SU-DHL-6 (cell line): ENCODE measurements around the gene MITF.

Experiments
- H2AFZ ChIP-seq: fragments of 200-600 bp; sonication (generic); 2 replicates; pipeline ENCODE4 v1.6.1; 2014; ENCODE audit warnings: low read depth, mild to moderate bottlenecking, moderate library complexity, mixed read lengths, antibody characterized with exemption, low read length; ENCODE audit not compliant: severe bottlenecking
- H3F3A ChIP-seq: fragments of 200-600 bp; shearing (Covaris generic); 2 replicates; pipeline ENCODE4 v1.6.0; 2016; ENCODE audit warnings: antibody characterized with exemption, mild to moderate bottlenecking; ENCODE audit not compliant: insufficient read depth
- H3K27ac ChIP-seq: fragments of 200-600 bp; sonication (generic); 2 replicates; pipeline ENCODE4 v1.5.1; 2016; ENCODE audit warnings: low read depth, mild to moderate bottlenecking, low read length, moderate library complexity, mixed read lengths
- H3K27me3 ChIP-seq: fragments of 200-600 bp; sonication (generic), shearing (Covaris generic); 2 replicates; pipeline ENCODE4 v1.6.0; 2014; ENCODE audit warnings: mild to moderate bottlenecking, low read length
- H3K36me3 ChIP-seq: fragments of 200-600 bp; sonication (generic); 2 replicates; pipeline ENCODE4 v1.6.1; 2014; ENCODE audit warnings: mild to moderate bottlenecking, low read length, mixed read lengths
- H3K4me2 ChIP-seq: fragments of 300-600, 200-600 bp; shearing (Covaris generic), sonication (generic); 2 replicates; pipeline ENCODE4 v1.6.0; 2014; ENCODE audit warnings: low read length, low read depth, mild to moderate bottlenecking; ENCODE audit not compliant: poor library complexity, severe bottlenecking
- H3K4me3 ChIP-seq: fragments of 200-600 bp; sonication (generic); 2 replicates; pipeline ENCODE4 v1.5.1; 2014; ENCODE audit warnings: antibody characterized with exemption, low read length, mild to moderate bottlenecking, mixed read lengths; ENCODE audit not compliant: insufficient read depth, poor library complexity, severe bottlenecking
- H3K79me2 ChIP-seq: fragments of 200-600 bp; sonication (generic); 2 replicates; pipeline ENCODE4 v1.6.1; 2014; ENCODE audit warnings: mild to moderate bottlenecking, low read length, moderate library complexity; ENCODE audit not compliant: insufficient read depth
- H3K9ac ChIP-seq: fragments of 200-600 bp; sonication (generic); 2 replicates; pipeline ENCODE4 v1.7.0; 2014; ENCODE audit warnings: mild to moderate bottlenecking, low read length
- H3K9me2 ChIP-seq: fragments of 200-600 bp; sonication (generic); replicated peaks from 2 replicates; pipeline ENCODE4 v1.6.1; 2014; ENCODE audit warnings: low read length; ENCODE audit not compliant: insufficient read depth
- H3K9me3 ChIP-seq: fragments of 200-600 bp; sonication (generic); 2 replicates; pipeline ENCODE4 v1.6.1; 2014; ENCODE audit warnings: low read length, mixed read lengths; ENCODE audit not compliant: insufficient read depth
- H4K20me1 ChIP-seq: fragments of 200-600 bp; sonication (generic); 2 replicates; pipeline ENCODE4 v1.6.1; 2014; ENCODE audit warnings: low read depth, mild to moderate bottlenecking, antibody characterized with exemption, low read length, moderate library complexity, mixed read lengths
- EZH2phosphoT487 ChIP-seq: fragments of 200-600 bp; sonication (generic), shearing (Covaris generic); conservative IDR thresholded peaks from 2 replicates; pipeline ENCODE4 v1.6.1; 2018; ENCODE audit warnings: mild to moderate bottlenecking, antibody characterized with exemption, low read length, moderate library complexity, mixed read lengths
- TF ChIP-seq, protein P1 (sequence below): fragments of 200-600 bp; sonication (generic); IDR thresholded peaks from one replicate; pipeline ENCODE4 v1.5.1; 2017; ENCODE audit warnings: antibody characterized with exemption, mild to moderate bottlenecking, low read length, moderate library complexity; ENCODE audit not compliant: insufficient read depth, poor library complexity, severe bottlenecking

The MITF gene

GRCh38 chr3:69963643-69964042, 224.4 kb downstream of the MITF start:
- Histone ChIP-seq H3K9me2 (no peaks in the 10 kb centered on the region), H3K9ac (no peak overlapping the region), H3F3A (no peaks in the 10 kb centered on the region), H3K36me3 (no peaks in the 10 kb centered on the region), H3K4me3 (no peak overlapping the region), H2AFZ (no peak overlapping the region), H3K27ac (no peak overlapping the region), H4K20me1 (no peaks in the 10 kb centered on the region), H3K27me3 (no peaks in the 10 kb centered on the region), H3K4me2 (no peak overlapping the region), H3K9me3 (no peaks in the 10 kb centered on the region), H3K79me2 (no peaks in the 10 kb centered on the region)
- TF ChIP-seq, protein P1, sequence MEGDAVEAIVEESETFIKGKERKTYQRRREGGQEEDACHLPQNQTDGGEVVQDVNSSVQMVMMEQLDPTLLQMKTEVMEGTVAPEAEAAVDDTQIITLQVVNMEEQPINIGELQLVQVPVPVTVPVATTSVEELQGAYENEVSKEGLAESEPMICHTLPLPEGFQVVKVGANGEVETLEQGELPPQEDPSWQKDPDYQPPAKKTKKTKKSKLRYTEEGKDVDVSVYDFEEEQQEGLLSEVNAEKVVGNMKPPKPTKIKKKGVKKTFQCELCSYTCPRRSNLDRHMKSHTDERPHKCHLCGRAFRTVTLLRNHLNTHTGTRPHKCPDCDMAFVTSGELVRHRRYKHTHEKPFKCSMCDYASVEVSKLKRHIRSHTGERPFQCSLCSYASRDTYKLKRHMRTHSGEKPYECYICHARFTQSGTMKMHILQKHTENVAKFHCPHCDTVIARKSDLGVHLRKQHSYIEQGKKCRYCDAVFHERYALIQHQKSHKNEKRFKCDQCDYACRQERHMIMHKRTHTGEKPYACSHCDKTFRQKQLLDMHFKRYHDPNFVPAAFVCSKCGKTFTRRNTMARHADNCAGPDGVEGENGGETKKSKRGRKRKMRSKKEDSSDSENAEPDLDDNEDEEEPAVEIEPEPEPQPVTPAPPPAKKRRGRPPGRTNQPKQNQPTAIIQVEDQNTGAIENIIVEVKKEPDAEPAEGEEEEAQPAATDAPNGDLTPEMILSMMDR: no peak
- TF ChIP-seq EZH2phosphoT487: no peak

- Histone ChIP-seq H3K9me2 (no peaks in the 10 kb centered on the region), H3K36me3 (no peaks in the 10 kb centered on the region), H3K9me3 (no peaks in the 10 kb centered on the region), H3F3A (no peaks in the 10 kb centered on the region), H4K20me1 (no peaks in the 10 kb centered on the region), H3K79me2 (no peaks in the 10 kb centered on the region), H3K4me2 (no peak overlapping the region), H3K9ac (no peak overlapping the region), H2AFZ (no peak overlapping the region), H3K27me3 (no peaks in the 10 kb centered on the region), H3K27ac (no peak overlapping the region), H3K4me3 (no peak overlapping the region)
- TF ChIP-seq EZH2phosphoT487: no peak
- TF ChIP-seq, protein P1: no peak
Observed at GRCh38 chr3:69967156-69967555, 227.9 kb downstream of the MITF start.

DNA sequence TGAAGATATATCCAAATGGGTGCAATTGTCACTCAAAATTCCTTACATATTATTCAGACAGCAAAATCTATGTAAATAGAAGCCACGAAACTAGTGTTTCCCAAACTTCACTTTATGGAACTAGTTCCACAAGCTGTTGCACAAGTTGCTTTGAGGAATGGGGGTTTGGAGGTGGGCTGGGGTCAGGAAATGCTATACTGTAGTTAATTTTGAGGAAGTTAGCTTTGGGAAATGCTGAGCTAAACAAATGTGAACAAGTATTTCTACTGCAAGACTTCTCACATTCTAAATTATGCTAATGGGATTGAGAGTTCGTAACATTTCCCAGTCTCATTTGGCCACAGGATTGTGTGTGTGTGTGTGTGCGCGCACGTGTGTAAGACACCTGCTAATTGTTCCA, 231.6 kb downstream of the MITF start:
- Histone ChIP-seq H2AFZ (no peak overlapping the region), H3K36me3 (no peaks in the 10 kb centered on the region), H4K20me1 (no peaks in the 10 kb centered on the region), H3F3A (no peaks in the 10 kb centered on the region), H3K27ac (no peak overlapping the region), H3K9ac (no peak overlapping the region), H3K4me2 (no peak overlapping the region), H3K27me3 (no peaks in the 10 kb centered on the region), H3K79me2 (no peaks in the 10 kb centered on the region), H3K9me2 (no peaks in the 10 kb centered on the region), H3K9me3 (no peaks in the 10 kb centered on the region), H3K4me3 (no peak overlapping the region)
- TF ChIP-seq EZH2phosphoT487: no peak
- TF ChIP-seq, protein P1: no peak
